Measurements from ENCODE around the gene INPP5F.
"Not testable (repeated sequence)": the region's sequence is repeated elsewhere in the genome, so short reads cannot be mapped to it uniquely, and the experiment has no call there.

Gene INPP5F

DNA sequence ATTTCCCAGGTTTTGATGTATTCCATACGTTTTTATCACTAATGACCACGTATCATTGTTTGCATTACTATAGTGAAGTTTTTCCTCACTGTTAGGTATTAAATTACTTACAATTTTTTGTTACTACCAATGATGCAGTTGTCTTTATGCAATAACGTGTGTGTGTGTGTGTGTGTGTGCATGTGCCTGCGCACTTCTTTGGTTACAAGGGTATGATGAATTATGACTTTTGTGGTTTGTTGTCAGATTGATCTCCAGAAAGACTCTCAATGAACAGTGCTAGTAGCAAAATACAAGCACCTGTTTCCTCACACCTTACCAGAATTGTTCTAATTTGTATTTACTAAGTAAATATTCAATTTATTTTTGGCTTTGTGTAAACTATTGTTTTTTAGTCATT, 95.3 kb downstream of the INPP5F start:
- no peak for DNase-seq

DNA sequence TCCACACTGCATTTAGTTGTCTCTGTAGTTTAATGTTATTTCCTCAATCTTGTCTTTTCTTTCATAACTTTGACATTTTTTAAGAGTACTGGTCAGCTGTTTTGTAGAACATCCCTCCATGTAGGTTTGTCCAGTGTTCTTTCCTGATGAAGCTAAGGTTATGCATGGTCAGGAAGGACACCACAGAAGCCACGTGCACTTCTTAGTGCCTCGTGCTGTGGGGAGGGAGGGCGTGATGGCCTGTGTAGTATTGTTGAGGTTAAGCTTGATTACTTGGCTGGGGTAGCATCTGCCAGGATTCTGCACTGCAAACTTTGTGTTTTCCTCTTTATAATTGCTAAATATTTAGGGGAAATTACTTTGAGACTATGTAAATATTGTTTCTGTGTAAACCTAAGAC, 98.4 kb downstream of the INPP5F start:
- DNase-seq = no peak

DNA sequence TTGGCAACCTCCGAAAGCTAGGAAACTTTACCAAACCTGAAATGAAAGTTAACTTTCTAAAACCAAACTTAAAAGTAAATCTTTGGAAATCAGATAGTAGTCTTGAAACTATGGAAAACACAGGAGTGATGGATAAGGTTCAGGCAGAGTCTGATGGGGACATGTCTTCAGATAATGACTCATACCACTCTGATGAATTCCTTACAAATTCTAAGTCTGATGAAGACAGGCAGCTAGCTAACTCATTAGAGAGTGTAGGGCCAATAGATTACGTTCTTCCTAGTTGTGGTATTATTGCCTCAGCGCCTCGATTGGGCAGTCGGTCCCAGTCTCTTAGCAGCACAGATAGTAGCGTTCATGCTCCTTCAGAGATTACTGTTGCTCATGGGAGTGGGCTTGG, 100.9 kb downstream of the INPP5F start:
- no peak for DNase-seq

DNA sequence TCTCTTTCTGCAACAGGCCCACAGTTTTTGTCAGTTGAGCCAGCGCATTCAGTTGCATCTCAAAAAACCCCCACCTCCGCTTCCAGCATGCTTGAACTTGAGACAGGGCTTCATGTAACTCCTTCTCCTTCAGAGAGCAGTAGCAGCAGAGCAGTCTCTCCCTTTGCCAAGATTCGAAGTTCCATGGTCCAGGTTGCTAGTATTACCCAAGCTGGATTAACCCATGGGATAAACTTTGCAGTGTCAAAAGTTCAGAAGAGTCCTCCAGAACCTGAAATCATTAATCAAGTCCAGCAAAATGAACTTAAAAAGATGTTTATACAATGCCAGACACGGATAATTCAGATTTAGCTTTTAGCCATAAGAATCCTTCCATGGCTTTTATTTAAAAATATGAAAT, 101.6 kb downstream of the INPP5F start:
- no peak for DNase-seq

DNA sequence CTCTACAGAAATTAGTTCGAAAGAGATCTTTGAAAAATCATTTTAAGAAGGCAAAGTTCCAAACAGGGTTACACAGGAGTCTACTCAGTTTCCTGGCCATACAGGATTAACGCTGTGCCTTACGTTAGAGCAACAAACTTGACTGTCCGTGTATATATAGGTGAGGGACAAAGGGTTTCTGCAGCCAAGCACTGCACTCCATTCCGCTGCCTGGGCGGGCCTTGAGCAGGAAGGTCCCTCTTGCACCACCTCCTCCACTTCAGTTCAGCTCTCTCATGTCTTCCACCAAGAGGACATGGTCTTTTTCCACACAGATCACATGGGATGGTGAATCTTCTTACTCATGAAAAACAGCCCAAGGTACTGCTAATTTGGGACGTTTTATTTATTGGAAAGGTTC, 103.6 kb downstream of the INPP5F start:
- DNase-seq = no peak

DNA sequence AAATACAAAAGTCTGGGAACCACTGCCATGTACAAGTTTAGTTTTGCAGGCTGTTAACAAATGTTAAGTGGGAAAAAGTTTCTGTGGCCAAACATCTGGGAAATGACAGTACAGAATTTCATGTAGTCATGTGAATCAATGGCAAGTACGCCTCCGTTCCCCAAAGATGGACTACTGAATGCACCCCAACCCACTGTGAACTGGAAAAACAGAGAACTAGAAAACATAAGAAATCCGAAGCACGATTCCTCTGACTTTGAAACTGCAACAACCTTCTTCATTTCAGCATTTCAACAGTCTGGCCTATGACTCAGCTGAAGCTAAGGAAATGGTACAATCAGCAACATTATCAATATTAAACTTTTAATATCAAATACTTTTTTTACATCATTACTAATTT, 105.0 kb downstream of the INPP5F start:
- DNase-seq = peak; percentile 26

DNA sequence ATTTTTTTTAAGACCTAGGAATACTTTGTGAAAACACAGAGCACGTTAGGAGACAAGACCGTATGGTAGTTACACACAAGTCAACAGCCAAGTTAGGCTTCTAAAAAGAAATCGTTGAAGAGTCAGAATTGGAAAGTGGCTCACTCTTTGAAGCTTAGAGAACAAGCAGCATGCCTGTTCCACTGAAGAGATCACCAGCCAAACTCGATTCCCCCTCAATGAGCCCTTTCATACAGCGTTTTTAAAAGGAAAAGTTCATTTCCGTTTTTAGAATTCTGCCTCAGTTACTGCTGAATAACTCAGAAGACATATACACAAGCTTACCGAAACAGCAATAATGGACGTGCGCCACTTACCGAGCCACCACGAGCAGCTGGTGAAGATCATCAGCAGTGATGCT, 105.8 kb downstream of the INPP5F start:
- no peak for DNase-seq

DNA sequence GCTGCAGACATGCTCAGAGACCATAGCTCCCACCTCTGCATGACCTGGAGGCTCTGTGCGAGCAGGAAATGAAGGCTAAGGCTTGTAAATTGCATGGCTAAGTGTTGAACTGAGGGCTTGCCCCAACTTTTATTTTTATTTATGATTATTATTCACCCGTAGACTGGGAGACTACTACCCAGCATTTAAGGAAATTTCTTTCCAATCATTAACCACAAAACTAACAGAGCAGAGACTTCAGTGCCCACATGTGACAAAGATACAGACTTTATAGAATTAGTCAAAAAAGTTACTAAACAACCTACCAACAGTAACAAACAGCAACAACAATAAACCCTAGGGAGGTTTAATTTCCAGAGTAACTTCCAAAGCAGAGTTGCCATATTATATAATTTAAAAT, 107.1 kb downstream of the INPP5F start:
- no peak for DNase-seq

DNA sequence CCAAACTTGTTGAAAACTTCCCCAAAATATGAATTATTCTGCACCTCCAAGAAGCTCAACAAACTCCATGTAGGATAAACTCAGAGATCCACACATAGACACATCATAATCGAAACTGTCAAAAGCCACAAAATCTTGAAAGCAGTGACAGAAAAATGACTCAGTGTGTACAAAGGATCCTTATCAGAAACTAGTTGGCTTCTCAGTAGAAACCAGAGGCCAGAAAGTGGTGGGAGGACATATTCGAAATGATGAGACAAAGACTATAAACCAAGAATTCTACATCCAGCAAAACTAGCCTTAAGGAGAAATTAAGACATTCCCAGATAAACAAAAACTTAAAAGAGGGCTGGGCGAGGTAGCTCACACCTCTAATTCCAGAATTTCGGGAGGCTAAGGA, 108.3 kb downstream of the INPP5F start:
- DNase-seq = no peak

DNA sequence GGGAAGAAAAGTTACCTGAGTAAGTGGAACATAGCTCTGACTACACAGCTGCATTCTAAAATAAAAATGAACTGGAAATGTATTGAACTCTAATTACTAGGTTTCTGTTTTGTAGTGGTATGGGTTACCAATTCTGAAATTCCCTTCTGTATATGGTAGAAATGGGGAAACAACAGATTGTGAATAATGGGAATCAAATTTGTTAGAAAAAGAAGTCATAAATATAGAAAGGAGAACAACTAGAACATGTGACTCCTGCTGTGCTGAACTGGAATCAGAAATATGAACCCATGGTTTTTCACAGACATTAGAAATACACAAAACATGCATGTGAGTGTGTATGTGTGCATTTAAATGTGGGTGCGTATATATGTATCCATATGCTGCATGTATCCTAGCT, 119.8 kb downstream of the INPP5F start:
- DNase-seq = peak; percentile 63

DNA sequence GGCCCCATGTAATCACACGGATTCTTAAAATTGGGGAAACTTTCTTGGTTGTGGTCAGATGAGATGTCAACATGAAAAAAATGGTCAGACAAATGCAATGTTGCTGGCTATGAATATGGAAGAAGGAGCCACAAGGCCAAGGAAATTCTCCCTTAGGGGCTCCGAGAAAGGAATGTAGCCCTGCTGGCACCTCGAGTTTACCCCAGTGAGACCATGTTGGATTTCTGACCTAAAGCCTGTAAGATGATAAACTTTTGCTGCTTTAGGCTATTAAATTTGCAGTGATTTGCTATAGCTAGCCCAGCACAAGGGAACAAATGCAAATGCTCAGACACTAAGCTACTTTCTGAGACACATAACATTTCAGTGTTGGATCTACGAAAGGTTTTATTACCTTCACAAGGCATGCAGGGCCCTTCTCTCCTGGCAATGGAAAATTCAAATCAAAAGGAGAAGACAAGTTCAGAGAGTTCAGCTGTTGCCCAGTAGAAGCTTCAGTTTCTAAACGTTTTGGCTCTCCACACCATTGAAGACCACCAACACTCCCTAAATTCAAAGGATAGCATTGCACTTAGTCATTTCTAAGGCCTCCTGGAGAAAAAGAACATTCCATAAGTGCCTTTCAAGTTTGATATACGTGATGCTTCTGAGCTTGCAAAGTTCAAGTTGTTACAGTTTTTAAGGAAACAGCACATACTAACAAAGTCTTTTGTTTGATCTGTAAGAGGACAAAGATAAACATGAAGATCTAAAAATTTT, 123.4 kb downstream of the INPP5F start:
- DNase-seq = no peak

DNA sequence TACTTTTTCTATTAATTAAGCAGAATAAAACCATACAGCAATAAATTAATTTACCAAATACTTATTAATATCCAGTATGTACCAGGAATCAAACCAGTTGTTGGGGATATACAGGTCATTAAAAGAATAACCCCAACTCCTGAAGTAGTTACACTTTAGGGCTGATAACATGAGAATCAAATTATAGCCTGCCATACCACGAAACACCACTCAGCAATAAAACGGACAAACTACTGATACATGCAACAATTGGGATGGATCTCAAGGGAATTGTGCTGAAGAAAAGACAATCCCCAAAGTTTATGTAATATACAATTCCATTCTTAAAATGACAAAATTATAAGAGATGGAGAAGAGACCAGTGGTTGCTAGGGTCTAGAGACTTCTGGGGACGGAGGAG, 124.1 kb downstream of the INPP5F start:
- no peak for DNase-seq

DNA sequence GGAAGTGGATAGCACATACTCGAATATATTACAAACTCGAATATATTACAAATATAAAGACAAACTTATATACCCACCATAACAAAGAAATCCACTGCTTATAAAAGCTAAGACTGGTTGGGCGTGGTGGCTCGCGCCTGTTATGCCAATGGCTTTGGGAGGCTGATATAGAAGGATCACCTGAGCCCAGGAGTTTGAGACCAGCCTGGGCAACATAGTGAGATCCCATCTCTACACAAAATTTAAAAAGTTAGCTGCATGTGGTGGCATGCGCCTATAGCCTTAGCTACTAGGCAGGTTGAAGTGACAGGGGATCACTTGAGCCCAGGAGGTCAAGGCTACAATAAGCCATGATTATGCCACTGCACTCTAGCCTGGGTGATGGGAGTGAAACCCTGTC, 126.4 kb downstream of the INPP5F start:
- DNase-seq = no peak

DNA sequence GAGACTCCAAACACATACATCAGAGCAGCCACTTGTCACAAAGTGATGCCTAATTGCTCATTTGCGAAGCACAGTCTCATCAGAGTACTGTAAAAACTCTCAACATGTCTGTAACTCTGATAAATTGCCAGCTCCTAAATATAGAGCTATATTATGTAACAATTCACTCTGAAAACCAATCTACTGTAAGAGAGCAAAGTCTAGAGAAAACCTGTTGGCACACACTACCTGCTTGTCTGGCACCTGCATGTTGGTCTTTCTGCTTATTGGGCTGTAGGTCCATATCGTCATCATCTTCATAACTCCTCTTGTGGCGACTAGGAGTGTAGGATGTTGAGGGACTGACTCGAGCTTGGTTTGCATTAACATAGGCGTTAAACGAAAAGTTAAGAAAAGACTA, 127.0 kb downstream of the INPP5F start:
- DNase-seq = no peak

DNA sequence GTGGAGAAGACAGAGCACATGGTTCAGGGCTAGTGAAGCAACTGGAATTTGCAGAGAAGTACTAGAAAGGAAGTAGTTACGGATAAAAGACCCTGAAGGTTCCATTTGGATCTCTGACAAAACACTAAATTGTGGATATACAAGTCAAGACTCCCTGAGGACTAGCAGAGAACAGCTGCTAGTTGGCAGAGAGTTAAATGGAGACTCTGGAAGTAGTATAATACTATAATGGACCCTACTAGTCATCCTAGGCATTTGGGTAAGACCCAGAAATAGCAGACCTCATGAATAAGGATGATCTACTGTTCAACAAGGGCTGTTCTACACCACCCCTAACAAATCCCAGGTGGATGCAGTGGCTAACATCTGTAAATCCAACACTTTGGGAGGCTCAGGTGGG, 127.7 kb downstream of the INPP5F start:
- DNase-seq = no peak

DNA sequence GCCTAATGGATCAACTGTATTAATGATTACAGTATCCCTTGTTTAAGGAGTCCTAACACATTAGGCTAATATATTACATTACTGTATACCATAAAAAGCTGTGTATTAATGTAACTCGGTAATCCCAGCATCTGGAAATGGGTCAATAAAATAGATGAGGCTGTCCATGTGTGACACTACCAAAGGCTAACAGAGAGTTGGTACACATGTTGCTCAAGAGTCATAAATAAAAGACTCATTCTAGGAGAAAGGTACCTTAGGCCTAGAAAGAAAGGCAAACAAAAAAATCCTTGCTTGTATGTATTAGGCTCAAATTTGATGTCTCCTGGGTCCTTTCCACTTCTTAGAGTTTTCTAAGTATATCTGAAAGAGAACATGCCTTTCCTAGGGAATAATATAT, 132.2 kb downstream of the INPP5F start:
- DNase-seq = no peak

DNA sequence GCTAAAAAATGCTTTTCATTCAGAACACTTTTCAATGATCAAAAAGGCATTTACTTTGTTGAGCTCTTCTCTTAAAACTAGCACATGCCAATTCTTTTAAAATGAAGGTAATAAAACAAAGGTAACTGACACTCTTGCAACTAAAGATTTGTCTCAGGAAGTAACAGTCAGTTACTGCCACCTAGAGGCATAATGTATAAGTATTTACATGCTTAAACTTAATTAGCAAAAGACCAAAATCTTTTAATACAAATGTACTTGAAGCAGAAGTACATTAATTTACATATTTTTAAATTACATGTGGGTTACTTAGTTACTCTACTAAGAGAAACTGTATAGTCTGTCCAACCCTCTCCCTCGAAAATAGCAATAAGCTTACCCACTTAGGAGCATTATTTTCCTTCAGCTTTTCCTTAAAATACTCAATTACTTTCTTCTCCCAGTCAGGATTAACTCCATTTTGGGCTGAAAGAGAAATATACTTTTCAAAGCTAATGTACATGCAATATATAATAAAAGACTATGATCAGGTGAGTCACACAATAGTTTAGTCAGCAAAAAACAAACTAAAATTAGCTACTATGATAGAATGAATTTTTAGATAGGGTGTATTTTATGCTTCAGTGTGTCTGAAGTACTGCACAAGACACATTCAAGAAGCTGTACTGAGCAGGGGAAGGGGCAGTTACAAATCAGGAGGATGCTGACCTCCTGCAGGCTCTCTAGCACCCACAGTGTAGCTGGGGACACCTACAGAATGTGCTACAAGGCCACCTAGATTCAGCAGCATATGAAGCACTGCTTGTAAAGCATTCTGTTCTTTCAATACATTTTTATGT, 133.8 kb downstream of the INPP5F start:
- peak; percentile 65 for DNase-seq

DNA sequence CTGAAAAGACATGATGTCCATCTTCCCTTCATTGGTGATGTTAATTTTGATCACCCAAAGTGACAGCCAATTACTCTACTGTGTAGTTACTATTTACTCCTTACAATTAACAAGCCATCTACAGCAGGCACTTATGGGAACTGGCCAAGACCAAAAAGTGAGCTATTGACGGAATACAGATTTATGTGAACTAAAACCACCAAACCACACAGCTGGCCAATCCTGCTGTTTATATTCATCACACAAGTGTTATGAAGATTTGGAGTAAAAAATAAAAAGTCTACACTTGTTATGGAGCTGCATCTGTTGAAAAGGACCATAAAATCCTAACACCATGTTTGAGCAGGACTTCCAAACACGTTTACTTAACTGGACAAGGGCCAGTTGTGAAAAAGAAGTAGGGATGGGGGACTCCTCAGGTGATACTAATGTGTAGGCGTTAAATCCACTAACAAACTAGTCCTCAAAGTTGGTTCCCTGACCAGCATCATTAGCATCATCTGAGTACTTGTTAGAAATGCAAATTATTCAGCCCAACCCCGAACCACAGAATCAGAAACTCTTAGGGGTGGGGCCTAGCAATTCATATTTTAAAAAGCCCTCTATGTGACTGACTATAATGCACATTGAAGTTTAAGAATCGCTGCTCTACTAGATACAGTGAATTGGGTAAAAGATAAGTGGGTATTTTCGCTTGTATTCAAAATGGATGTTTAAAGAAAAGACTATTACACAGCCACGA, 135.2 kb downstream of the INPP5F start:
- DNase-seq = no peak

DNA sequence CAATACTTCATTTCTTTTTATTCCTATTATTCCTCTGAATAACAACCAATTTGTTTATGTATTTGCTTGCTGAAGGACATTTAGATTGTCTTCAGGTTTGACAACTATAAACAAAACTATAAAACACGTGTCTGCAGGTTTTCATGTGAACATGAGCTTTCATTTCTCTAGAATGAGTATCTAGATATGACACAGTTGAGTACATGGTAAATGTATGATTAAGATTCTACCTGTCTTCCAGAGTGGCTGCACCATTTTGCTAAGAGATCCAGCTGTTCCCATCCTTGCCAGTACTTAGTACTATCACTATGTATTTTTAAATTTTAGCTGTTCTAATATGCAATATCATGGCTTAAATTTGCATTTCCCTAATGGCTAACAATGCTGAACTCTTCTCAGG, 136.7 kb downstream of the INPP5F start:
- DNase-seq = no peak

DNA sequence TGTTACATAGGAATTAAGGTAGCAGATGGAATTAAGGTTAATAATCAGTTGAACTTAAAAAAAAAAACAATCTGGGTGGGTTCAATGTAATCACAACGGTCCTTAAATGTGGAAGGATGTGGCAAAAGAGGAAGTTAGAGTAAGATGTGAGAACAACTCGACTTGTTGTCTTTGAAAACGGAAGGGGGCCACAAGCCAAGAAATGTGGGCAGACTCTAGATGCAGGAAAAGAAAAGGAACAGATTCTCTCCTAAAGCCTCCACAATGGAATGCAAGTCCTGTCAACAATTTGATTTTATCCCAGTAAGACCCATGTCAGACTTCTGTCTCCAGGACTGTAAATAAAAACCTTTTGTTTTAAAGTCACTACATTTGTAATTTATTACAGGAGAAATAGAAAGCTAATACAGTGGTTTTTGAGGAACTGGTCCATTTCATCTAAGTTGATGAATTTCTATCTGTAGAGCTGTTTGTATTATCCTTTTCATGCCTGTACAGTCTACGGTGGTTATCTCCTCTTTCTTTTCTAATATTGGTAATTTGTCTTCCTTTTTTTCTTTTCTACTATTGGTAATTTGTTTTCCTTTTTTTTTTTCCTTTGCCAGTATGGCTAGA, 138.2 kb downstream of the INPP5F start:
- no peak for DNase-seq

DNA sequence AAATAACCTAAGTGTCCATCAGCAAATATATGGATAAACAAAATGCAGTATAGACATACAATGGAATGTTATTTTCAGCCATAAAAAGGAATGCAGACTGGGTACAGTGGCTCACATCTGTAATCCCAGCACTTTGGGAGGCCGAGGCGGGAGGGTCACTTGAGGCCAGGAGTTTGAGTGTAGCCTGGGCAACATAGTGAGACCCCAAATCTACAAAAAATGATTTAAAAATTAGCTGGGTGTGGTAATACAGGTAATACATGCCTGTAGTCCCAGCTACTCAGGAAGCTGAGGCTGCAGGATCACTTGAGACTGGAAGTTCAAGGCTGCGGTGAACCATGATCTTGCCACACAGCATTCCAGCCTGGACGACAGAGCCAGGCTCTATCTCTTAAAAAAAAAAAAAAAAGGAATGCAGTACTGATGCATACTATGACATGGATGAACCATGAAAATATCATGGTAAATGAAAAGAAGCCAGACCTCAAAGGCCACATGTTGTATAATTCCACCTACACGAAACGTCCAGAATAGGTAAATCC, 139.9 kb downstream of the INPP5F start:
- DNase-seq = no peak

DNA sequence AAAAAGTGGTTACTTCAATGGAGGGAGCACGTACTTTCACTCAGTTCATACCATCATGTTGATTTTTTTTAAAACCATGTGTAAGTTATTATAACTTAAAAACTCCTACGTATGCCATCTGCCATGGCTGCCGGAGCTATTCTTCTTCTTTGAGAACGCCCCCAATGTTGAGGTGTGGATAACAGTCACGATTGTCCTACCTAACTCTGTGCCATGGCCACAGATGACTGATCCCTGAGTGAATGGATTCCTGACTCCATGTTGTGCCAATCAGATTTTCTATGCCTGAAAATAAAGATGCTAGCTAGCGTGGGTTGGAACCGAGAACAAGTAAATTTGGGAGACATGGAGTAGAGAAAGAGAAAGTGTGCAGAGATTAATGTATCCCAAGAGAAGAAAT, 141.5 kb downstream of the INPP5F start:
- DNase-seq = no peak

DNA sequence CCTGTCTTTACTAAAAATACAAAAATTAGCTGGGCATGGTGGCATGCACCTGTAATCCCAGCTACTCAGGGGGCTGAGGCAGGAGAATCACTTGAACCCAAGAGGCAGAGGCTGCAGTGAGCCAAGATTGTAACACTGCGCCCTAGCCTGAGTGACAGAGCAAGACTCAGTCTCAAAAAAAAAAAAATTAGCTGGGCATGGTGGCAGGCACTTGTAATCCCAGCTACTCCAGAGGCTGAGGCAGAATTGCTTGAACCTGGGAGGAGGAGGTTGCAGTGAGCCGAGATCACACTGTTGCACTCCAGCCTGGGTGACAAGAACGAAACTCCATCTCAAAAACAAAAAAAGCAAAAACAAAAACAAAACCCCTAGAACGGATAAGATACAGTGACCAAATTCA, 143.5 kb downstream of the INPP5F start:
- not testable (repeated sequence) for DNase-seq

Data from suppressor macrophage treated with lipopolysaccharide for 4 hours (primary cell).